Neural cell (in vitro differentiated cells): ENCODE measurements around the gene ADRM1. TPM values are rescaled to one million over a fixed set of nuclear protein-coding genes. Genes with fewer than 3 reads are reported as not detected.

Source experiments
- H2AFZ ChIP-seq: fragments of 200-600, 300-800 bp; sonication (generic), shearing (Covaris generic); 2 replicates; pipeline ENCODE4 v1.6.0; 2014; ENCODE audit warnings: low read depth, mild to moderate bottlenecking, antibody characterized with exemption, low read length, moderate library complexity
- H3F3A ChIP-seq: fragments of 200-600 bp; shearing (Covaris generic); 2 replicates; pipeline ENCODE4 v1.6.1; 2016; ENCODE audit warnings: mild to moderate bottlenecking, moderate library complexity, mixed read lengths, antibody characterized with exemption, low read length; ENCODE audit not compliant: insufficient read depth, poor library complexity, severe bottlenecking
- H3K27ac ChIP-seq: fragments of 200-600, 300-800 bp; sonication (generic), shearing (Covaris generic); 2 replicates; pipeline ENCODE4 v1.5.1; 2014; ENCODE audit warnings: mild to moderate bottlenecking, low read length, moderate library complexity
- H3K27me3 ChIP-seq: fragments of 300-800, 200-600 bp; sonication (generic), shearing (Covaris generic); 2 replicates; pipeline ENCODE4 v1.6.0; 2014; ENCODE audit warnings: mild to moderate bottlenecking, low read depth, low read length, moderate library complexity; ENCODE audit not compliant: insufficient read depth
- H3K36me3 ChIP-seq: fragments of 300-800, 200-600 bp; sonication (generic), shearing (Covaris generic); 2 replicates; pipeline ENCODE4 v1.5.1; 2014; ENCODE audit warnings: mild to moderate bottlenecking, antibody characterized with exemption, low read length, moderate library complexity; ENCODE audit not compliant: insufficient read depth
- H3K4me2 ChIP-seq: fragments of 300-800, 200-600 bp; sonication (generic), shearing (Covaris generic); 2 replicates; pipeline ENCODE4 v1.6.0; 2014; ENCODE audit warnings: mild to moderate bottlenecking, low read length
- H3K4me3 ChIP-seq: fragments of 300-800, 200-600 bp; sonication (generic), shearing (Covaris generic); 2 replicates; pipeline ENCODE4 v1.5.1; 2014; ENCODE audit warnings: mild to moderate bottlenecking, low read length, moderate library complexity
- H3K79me2 ChIP-seq: fragments of 200-600 bp; shearing (Covaris generic); replicated peaks from 2 replicates; pipeline ENCODE4 v1.6.0; 2014; ENCODE audit warnings: mild to moderate bottlenecking, low read length, moderate library complexity; ENCODE audit not compliant: insufficient read depth
- H3K9ac ChIP-seq: fragments of 300-800, 200-600 bp; sonication (generic), shearing (Covaris generic); 2 replicates; pipeline ENCODE4 v1.6.1; 2016; ENCODE audit warnings: mild to moderate bottlenecking, low read length, mixed read lengths
- H3K9me2 ChIP-seq: fragments of 200-600 bp; shearing (Covaris generic); 2 replicates; pipeline ENCODE4 v1.6.1; 2016; ENCODE audit warnings: mild to moderate bottlenecking, low read length, mixed read lengths; ENCODE audit not compliant: insufficient read depth
- H3K9me3 ChIP-seq: fragments of 200-600, 300-800 bp; sonication (generic), shearing (Covaris generic); 2 replicates; pipeline ENCODE4 v1.6.1; 2016; ENCODE audit warnings: mild to moderate bottlenecking, mixed run types, low read length, moderate library complexity, mixed read lengths
- H4K20me1 ChIP-seq: fragments of 200-600 bp; shearing (Covaris generic); 2 replicates; pipeline ENCODE4 v1.6.1; 2016; ENCODE audit warnings: mild to moderate bottlenecking, mixed run types; ENCODE audit not compliant: insufficient read depth
- CTCF ChIP-seq: fragments of 450-650 bp; IDR thresholded peaks from 2 replicates; pipeline ENCODE4 v1.5.1; 2014; ENCODE audit warnings: antibody characterized with exemption, mild to moderate bottlenecking, moderate library complexity; ENCODE audit not compliant: poor library complexity, severe bottlenecking
- EP300 ChIP-seq: fragments of 450-650 bp; conservative IDR thresholded peaks from 2 replicates; pipeline ENCODE4 v1.6.1; 2014; ENCODE audit warnings: antibody characterized with exemption, mild to moderate bottlenecking, moderate library complexity; ENCODE audit not compliant: poor library complexity, severe bottlenecking
- EZH2 ChIP-seq: fragments of 200-600, 300-800 bp; shearing (Covaris generic), sonication (generic); IDR thresholded peaks from 2 replicates; pipeline ENCODE4 v1.6.1; 2014; ENCODE audit warnings: antibody characterized with exemption, low read length, borderline replicate concordance, mild to moderate bottlenecking; ENCODE audit not compliant: insufficient read depth, poor library complexity, severe bottlenecking
- MXI1 ChIP-seq: fragments of 450-650 bp; conservative IDR thresholded peaks from 2 replicates; pipeline ENCODE4 v1.6.1; 2014; ENCODE audit warnings: antibody characterized with exemption, mild to moderate bottlenecking; ENCODE audit not compliant: poor library complexity, severe bottlenecking
- POLR2AphosphoS5 ChIP-seq: IDR thresholded peaks from 2 replicates; pipeline ENCODE4 v1.6.1; 2012
- RAD21 ChIP-seq: fragments of 450-650 bp; conservative IDR thresholded peaks from 2 replicates; pipeline ENCODE4 v1.6.1; 2014; ENCODE audit warnings: antibody characterized with exemption, mild to moderate bottlenecking, moderate library complexity
- REST ChIP-seq: IDR thresholded peaks from 2 replicates; pipeline ENCODE4 v1.6.1; 2012; ENCODE audit warnings: borderline replicate concordance
- SMC3 ChIP-seq: fragments of 450-650 bp; conservative IDR thresholded peaks from 2 replicates; pipeline ENCODE4 v1.6.1; 2014; ENCODE audit warnings: antibody characterized with exemption, mild to moderate bottlenecking, moderate library complexity; ENCODE audit not compliant: poor library complexity
- TAF1 ChIP-seq: IDR thresholded peaks from 2 replicates; pipeline ENCODE4 v1.6.1; 2012; ENCODE audit warnings: low read depth
- polyA plus RNA-seq: library from polyadenylated mRNA; depleted of rRNA; stranded (reverse); fragments of >200 nt; gene quantifications from 2 replicates; pipeline ENCODE4 v1.2.3, GENCODE V29; 2014

The ADRM1 gene
- polyA plus RNA-seq, 1 donor from 2014 or later, result 111 TPM

GRCh38 chr20:62329389-62330377 lies 26.9 kb downstream of the ADRM1 start:
- no peaks in the 10 kb centered on the region for H3F3A ChIP-seq
- no peaks in the 10 kb centered on the region for H4K20me1 ChIP-seq
- TF ChIP-seq SMC3 (no peak), POLR2AphosphoS5 (no peak), MXI1 (no peak), EP300 (no peak), CTCF (no peak), RAD21 (no peak), TAF1 (no peak), EZH2 (no peak), REST (no peak)
- H3K4me2 ChIP-seq, result no peak overlapping the region
- H3K4me3 ChIP-seq, result no peak overlapping the region
- no peaks in the 10 kb centered on the region for H3K27me3 ChIP-seq
- H3K9ac ChIP-seq, result no peak overlapping the region
- no peak overlapping the region for H3K27ac ChIP-seq
- H3K36me3 ChIP-seq, result no peaks in the 10 kb centered on the region
- no peaks in the 10 kb centered on the region for H3K9me3 ChIP-seq
- no peak overlapping the region for H2AFZ ChIP-seq
- H3K79me2 ChIP-seq, result no peaks in the 10 kb centered on the region
- H3K9me2 ChIP-seq, result no peaks in the 10 kb centered on the region

- Histone ChIP-seq H3K9me2 (no peaks in the 10 kb centered on the region), H3K27me3 (no peaks in the 10 kb centered on the region), H3F3A (no peaks in the 10 kb centered on the region), H3K36me3 (no peaks in the 10 kb centered on the region), H3K9me3 (no peaks in the 10 kb centered on the region), H2AFZ (no peak overlapping the region), H3K9ac (no peak overlapping the region), H3K4me2 (no peak overlapping the region), H3K79me2 (no peaks in the 10 kb centered on the region), H4K20me1 (no peaks in the 10 kb centered on the region), H3K4me3 (no peak overlapping the region), H3K27ac (no peak overlapping the region)
- TF ChIP-seq MXI1 (no peak), TAF1 (no peak), EZH2 (no peak), POLR2AphosphoS5 (no peak), RAD21 (no peak), SMC3 (no peak), EP300 (no peak), REST (no peak), CTCF (no peak)
These were observed 27.9 kb downstream of the ADRM1 start for GRCh38 chr20:62330576-62331317.
